Adrenal gland (tissue), 12 donors: ENCODE data around the gene RIGI. TPM values are rescaled to one million over a fixed set of nuclear protein-coding genes. Genes with fewer than 3 reads are reported as not detected.
A peak's percentile ranks its signal among the peaks of the same experiment; 100 is the strongest.
"Not testable (repeated sequence)": the region's sequence is repeated elsewhere in the genome, so short reads cannot be mapped to it uniquely, and the experiment has no call there.

ENCODE experiments used
- DNase-seq, 7 donors: peaks; one replicate each; pipeline ENCODE4 v3.0.0-alpha.2; 2019 to 2020
- H3K27ac ChIP-seq, 5 donors: fragments of 200-600 bp; sonication (generic) in 4 of 5; 1 replicate in 3 of 5; 2 replicates in 2 of 5; pipeline versions ENCODE4 v1.5.1 to v1.8.0; 2016 to 2020; ENCODE audit warnings: mild to moderate bottlenecking in 1 of 5
- H3K27me3 ChIP-seq: fragments of 200-600 bp; 2 replicates; pipeline ENCODE4 v1.8.0; 2021
- H3K36me3 ChIP-seq, 2 donors: fragments of 200-600 bp; replicated peaks in 1 of 2; 1 replicate in 1 of 2; 2 replicates in 1 of 2; pipeline versions ENCODE4 v1.5.1 to v1.8.0; 2018 to 2022
- H3K4me1 ChIP-seq, 2 donors: fragments of 200-600 bp; replicated peaks in 1 of 2; 1 replicate in 1 of 2; 2 replicates in 1 of 2; pipeline versions ENCODE4 v1.5.1 to v1.8.0; 2018 to 2021
- H3K4me3 ChIP-seq, 4 donors: fragments of 200-600 bp; sonication (generic) in 3 of 4; one replicate each; pipeline ENCODE4 v1.5.1; 2016 to 2018
- H3K9me3 ChIP-seq, 3 donors: fragments of 200-600 bp; sonication (generic) in 1 of 3; replicated peaks in 1 of 3; 1 replicate in 2 of 3; 2 replicates in 1 of 3; pipeline versions ENCODE4 v1.5.1 to v1.8.0; 2016 to 2021
- POLR2A ChIP-seq, 2 donors: fragments of 450-650 bp; IDR thresholded peaks; one replicate each; pipeline ENCODE4 v1.6.1; 2017; ENCODE audit warnings: antibody characterized with exemption in 2 of 2, mild to moderate bottlenecking in 2 of 2, moderate library complexity in 1 of 2
- WGBS, 4 donors: extraction: QIAGEN DNeasy Blood & Tissue Kit in 2 of 4; methylation state at CpG; one replicate each; pipeline versions ENCODE4 v1.1.5 to v1.1.7; 2013 to 2017; 5-methylcytosine and 5-hydroxymethylcytosine counted together
- intact Hi-C, 2 donors: fragments of 100-400 bp; cut with DNase I; formaldehyde crosslinking; loops; one replicate each; pipeline versions ENCODE4 v1.14.1 to v1.15.0; 2022 to 2023
- polyA plus RNA-seq, 3 donors: library from polyadenylated mRNA; stranded (reverse); fragments of 200-250 nt in 2 of 3; fragments of 350-450 nt in 1 of 3; fragmentation: Illumina TruSeq in 1 of 3; extraction: RNeasy Lipid Tissue Mini Kit (QIAGEN cat#74804) in 1 of 3; gene quantifications; one replicate each; pipeline ENCODE4 v1.2.3, GENCODE V29; 2013 to 2014
- total RNA-seq, 9 donors: library from RNA; depleted of rRNA in 4 of 9; stranded (reverse); fragments of >200 nt in 4 of 9; fragments of 120-200 nt in 1 of 9; fragmentation: NEBNext Ultra II Directional in 1 of 9; extraction: Animal tissue kit (Norgen Biotek cat#: 25700) in 1 of 9; gene quantifications; one replicate each; pipeline versions ENCODE4 v1.1.0 to v1.2.4, GENCODE V29; 2013 to 2023
- TF ChIP-seq, protein P1 (sequence below), 6 experiments: fragments of 450-650 bp in 4 of 6; fragments of 200-600 bp in 2 of 6; sonication (generic) in 1 of 6; IDR thresholded peaks; 1 replicate in 5 of 6; 2 replicates in 1 of 6; pipeline versions ENCODE4 v1.5.1 to v1.8.0; 2016 to 2021; ENCODE audit warnings: antibody characterized with exemption in 6 of 6, mild to moderate bottlenecking in 2 of 6, moderate library complexity in 1 of 6
- donor health status: healthy with polysubstance abuse.
- donor health status: Bipolar disorder and iron deficiency.
- donor health status: DM: yes; HTN: yes; CAD: no.
- donor health status: DM: no; HTN: no; CAD: no.
- donor health status: DM: no; HTN: no; CAD: no.
- donor health status: DM: yes; HTN: yes; CAD: no.

RIGI gene
- total and polyA plus RNA-seq, 12 donors: 4.4 to 13.2 (median 7.9) TPM

DNA sequence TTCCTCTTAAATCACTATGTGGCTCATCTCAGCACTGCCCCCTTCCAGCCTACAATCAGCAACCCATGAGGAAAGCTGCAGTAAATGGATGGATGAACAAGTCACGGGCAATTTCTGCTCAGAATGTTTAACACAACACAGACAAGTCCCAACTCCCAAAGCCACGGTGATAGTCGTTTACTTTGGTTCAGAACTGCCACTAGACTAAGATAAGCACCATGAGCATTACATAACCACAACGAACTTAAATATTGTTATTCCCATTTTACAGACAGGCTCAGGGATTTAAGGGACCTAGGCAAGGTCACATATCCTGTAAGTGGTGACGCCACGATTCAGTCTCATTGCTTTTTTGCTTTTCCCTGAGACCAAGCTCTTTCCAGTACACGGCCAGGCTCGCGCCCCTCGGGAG is 24.2 kb upstream of the RIGI start:
- no peaks in the 10 kb centered on the region for H3K36me3 ChIP-seq
- H3K4me1 ChIP-seq: peaks cover 0 to 30% of the 10 kb centered on the region in 2 donors
- H3K4me3 ChIP-seq: peak overlapping the region; percentile 10 to 86 (median 66)
- H3K27ac ChIP-seq: peak overlapping the region; percentile 92 to 99 (median 96)
- no peak for DNase-seq
- H3K9me3 ChIP-seq: no peaks in the 10 kb centered on the region
- 2 to 7% (median 4%) methylated on average over 6 to 10 of the region's 10 CpGs for WGBS, 4 donors
- TF ChIP-seq, protein P1, sequence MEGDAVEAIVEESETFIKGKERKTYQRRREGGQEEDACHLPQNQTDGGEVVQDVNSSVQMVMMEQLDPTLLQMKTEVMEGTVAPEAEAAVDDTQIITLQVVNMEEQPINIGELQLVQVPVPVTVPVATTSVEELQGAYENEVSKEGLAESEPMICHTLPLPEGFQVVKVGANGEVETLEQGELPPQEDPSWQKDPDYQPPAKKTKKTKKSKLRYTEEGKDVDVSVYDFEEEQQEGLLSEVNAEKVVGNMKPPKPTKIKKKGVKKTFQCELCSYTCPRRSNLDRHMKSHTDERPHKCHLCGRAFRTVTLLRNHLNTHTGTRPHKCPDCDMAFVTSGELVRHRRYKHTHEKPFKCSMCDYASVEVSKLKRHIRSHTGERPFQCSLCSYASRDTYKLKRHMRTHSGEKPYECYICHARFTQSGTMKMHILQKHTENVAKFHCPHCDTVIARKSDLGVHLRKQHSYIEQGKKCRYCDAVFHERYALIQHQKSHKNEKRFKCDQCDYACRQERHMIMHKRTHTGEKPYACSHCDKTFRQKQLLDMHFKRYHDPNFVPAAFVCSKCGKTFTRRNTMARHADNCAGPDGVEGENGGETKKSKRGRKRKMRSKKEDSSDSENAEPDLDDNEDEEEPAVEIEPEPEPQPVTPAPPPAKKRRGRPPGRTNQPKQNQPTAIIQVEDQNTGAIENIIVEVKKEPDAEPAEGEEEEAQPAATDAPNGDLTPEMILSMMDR (IDR thresholded peaks at IDR 0.05): no peak
- TF ChIP-seq POLR2A (IDR thresholded peaks at IDR 0.05): no peak
- intact Hi-C loops: no loop called here
- no peaks in the 10 kb centered on the region for H3K27me3 ChIP-seq

DNA sequence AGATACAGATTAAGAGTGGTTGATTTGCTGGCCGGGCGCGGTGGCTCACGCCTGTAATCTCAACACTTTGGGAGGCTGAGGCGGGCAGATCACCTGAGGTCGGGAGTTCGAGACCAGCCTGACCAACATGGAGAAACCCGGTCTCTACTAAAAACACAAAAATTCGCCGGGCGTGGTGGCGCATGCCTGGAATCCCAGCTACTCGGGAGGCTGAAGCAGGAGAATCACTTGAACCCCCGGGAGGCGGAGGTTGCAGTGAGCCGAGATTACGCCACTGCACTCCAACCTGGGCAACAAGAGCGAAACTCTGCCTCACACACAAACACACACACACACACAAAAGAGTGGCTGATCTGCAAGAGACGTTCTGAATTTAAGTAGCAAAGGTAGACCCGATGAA is 22.2 kb upstream of the RIGI start:
- H3K4me3 ChIP-seq, H3K36me3 ChIP-seq, DNase-seq, H3K27me3 ChIP-seq, H3K9me3 ChIP-seq, intact Hi-C loops, H3K27ac ChIP-seq: not testable (repeated sequence)
- WGBS, 4 donors: 95 to 97% (median 97%) methylated on average over 19 to 20 of the region's 20 CpGs
- H3K4me1 ChIP-seq: peaks cover 4 to 43% of the 10 kb centered on the region in 2 donors

DNA sequence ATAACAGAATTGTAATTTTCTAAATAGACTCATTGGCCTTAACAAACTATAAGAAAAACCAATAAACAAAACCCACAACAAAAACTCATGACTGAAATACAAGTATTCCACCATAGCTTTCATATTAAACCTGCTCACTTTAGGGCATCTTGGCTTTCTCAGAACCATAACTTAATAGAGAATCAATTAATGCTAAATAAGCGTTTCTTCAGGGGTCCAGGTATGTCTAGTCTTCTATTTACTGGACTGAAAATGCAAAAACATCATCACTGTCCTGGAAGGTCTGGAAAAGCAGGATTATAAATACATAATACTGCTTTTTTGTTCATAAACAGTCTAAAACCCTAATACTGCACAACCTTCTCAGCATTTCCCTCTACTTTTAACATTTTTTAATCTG is 19.9 kb upstream of the RIGI start:
- no peak for DNase-seq
- Histone ChIP-seq H3K27ac (no peak overlapping the region), H3K4me1 (peaks cover 4 to 37% of the 10 kb centered on the region in 2 donors), H3K27me3 (no peaks in the 10 kb centered on the region), H3K36me3 (peaks cover 0 to 20% of the 10 kb centered on the region in 2 donors), H3K4me3 (no peak overlapping the region), H3K9me3 (no peaks in the 10 kb centered on the region)
- no peak for TF ChIP-seq POLR2A (IDR thresholded peaks at IDR 0.05)
- TF ChIP-seq, protein P1 (IDR thresholded peaks at IDR 0.05): no peak
- 68 to 100% (median 89%) methylated on average over 1 of the region's 1 CpG for WGBS, 4 donors
- intact Hi-C loops: no loop called here

DNA sequence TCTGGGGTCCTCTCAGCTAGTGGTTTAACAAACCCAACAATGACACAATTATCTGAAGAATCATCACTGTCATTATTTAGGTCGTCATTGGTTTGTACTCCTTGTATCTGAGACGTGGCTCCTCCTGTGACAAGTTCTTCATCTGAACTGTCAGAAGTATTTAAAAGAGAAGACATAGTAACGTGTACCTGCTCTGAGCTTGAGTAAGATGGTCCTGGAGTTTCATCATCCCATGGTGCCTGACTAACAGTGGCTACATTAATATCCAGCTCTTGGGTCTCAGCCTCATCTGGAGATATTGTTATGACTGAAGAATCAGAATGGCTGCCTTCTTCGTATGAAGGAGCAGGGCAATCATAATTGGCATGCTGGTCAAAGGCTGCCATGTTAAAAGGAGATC is 17.1 kb upstream of the RIGI start:
- intact Hi-C loops: no loop called here

DNA sequence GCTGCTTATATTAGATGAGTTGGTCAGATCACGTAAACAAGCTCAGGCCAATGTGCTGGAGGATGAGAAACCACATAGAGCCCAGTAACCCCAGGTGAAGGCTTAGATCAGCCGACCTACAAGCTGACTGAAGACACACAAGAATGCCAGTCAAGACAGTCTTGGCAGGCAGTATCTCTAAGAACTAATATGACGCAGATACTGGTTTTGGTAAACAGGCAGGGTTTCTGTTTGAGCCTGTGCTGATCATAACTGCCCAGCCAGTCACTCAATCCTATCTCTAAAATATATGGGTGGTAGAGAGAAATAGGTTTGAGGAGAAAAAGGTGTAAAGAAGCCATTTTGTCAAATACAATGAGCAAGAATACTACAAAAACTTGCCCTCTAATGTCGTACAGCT is 7.8 kb upstream of the RIGI start:
- no peaks in the 10 kb centered on the region for H3K36me3 ChIP-seq
- H3K4me1 ChIP-seq: no peaks in the 10 kb centered on the region
- WGBS, 4 donors: 96 to 98% (median 97%) methylated on average over 4 of the region's 4 CpGs
- intact Hi-C loops: no loop called here
- TF ChIP-seq POLR2A (IDR thresholded peaks at IDR 0.05): no peak
- TF ChIP-seq, protein P1 (IDR thresholded peaks at IDR 0.05): no peak
- no peak overlapping the region for H3K27ac ChIP-seq
- no peaks in the 10 kb centered on the region for H3K27me3 ChIP-seq
- H3K4me3 ChIP-seq: no peak overlapping the region
- no peak for DNase-seq
- H3K9me3 ChIP-seq: no peaks in the 10 kb centered on the region

More for the DNA sequence above, 17.1 kb upstream of the RIGI start:
- Histone ChIP-seq H3K4me1 (peaks cover 4 to 23% of the 10 kb centered on the region in 2 donors), H3K27ac (no peak overlapping the region), H3K27me3 (no peaks in the 10 kb centered on the region), H3K36me3 (peaks cover 0 to 20% of the 10 kb centered on the region in 2 donors), H3K9me3 (no peaks in the 10 kb centered on the region), H3K4me3 (no peak overlapping the region)
- no peak for DNase-seq
- 96 to 100% (median 97%) methylated on average over 4 of the region's 4 CpGs for WGBS, 4 donors
- TF ChIP-seq POLR2A (IDR thresholded peaks at IDR 0.05): no peak
- TF ChIP-seq, protein P1 (IDR thresholded peaks at IDR 0.05): no peak
